Activated naive CD4-positive, alpha-beta T cell treated with Interleukin-2 at 50 U/mL for 16 hours (primary cell): ENCODE results near the gene NDUFA12.

Source experiments
- DNase-seq: peaks from one replicate; pipeline ENCODE4 v3.0.0-alpha.2; 2020

The NDUFA12 gene

DNA sequence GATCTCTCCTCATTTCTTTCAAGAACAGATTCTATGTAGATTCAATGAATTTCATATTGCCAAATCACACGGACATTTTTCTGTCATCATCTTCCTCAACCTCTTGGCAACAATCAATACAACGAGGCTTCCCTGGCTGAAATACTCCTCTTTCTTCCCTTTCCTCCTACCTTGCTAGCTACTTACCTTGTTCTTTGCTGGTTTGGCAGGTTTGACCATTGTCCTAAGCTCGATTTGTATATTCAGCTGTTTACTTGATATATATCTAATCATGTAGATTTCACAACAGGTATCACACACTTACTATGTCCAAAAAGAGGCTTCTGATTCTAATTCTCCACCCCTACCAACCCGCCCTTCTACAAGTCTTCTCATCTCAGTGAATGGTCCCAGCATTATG lies 23.6 kb downstream of the NDUFA12 start:
- DNase-seq: no peak

DNA sequence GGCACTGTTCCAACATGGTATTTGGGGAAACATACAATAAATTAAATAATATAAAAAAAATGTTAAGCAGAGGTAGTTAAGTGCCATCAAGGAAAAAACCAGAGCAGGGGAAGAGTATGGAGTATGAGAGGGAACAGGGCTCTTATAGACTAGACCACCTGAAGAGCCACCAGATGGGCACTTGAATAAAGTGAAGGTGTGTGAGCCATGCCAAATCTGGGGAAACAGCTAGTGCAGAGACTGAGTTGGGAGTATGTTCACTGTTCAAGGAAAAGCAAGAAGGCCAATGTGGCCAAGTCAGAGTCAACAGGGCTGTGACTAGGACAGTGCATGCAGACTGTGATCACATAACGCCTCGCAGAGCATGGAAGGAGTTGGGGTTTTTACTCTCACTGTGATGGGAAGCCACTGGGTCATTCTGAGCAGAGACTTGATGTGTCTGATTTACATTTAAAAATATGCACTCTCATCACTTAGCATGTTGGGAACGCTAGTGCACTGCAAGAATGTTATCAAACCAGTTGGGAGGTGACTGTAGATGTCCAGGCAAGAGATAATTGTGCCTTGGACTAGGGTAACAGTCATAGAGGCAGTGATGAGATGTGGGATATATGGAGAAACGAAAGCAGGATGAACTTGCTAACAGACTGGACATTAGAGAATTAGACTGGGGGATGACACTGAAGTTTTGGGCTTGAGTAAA lies 25.6 kb downstream of the NDUFA12 start:
- no peak for DNase-seq

DNA sequence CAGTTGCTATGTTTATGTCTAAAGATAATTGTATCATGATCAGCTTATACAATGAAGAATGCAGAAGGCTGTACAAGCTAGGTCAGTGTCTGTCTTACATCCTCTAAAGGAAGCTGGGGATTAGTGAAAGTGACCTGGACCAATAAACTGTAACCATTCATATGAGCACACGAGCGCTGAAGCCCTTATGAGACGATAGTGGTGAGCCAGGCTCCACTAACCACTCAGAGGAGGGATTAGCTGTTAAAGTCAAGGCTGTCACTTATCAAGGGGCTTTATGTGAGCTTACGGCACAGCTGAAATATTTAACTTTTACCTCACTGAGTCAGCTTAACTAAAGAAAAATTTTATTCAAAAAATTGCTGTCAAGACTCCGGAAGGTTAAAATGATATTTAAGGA lies 30.3 kb downstream of the NDUFA12 start:
- DNase-seq: no peak

DNA sequence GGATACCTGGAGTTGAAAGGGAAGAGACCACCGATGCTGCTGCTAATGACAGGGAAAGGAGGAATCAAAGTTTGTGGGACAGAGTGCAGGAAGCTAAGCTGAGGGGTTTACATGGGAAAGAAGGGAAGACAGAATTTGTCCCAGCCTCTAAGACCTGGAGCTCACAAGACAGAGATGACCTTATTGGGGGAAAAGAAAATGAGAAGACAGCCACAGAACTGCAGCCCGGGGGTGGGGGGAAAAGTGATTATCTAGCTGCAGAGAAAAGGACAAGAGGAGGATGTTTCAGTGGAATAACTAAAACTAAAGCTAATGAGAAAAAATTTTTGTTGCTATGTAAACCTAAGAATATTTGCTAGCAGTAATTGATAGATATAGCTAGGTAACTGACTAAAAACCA lies 30.7 kb downstream of the NDUFA12 start:
- no peak for DNase-seq

DNA sequence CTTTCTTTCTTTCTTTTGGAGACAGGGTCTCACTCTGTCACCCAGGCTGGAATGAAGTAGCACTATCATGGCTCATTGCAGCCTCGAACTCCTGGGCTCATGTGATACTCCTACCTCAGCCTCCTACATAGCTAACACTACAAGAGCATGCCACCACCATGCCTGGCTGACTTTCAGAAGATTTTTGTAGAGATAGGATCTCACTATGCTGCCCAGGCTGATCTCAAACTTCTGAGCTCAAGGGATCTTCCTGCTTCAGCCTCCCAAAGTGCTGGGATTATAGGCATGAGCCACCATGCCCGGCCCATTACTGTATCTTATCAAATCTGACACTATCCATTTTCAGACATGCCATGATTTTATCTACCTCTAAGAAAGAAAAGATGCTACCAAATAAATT lies 31.6 kb downstream of the NDUFA12 start:
- no peak for DNase-seq

- no peak for DNase-seq
Measured at GRCh38 chr12:94970560-94970959, 32.9 kb downstream of the NDUFA12 start.

GRCh38 chr12:94969424-94969823 lies 34.1 kb downstream of the NDUFA12 start:
- no peak for DNase-seq

GRCh38 chr12:94965982-94966630 lies 37.4 kb downstream of the NDUFA12 start:
- no peak for DNase-seq

DNA sequence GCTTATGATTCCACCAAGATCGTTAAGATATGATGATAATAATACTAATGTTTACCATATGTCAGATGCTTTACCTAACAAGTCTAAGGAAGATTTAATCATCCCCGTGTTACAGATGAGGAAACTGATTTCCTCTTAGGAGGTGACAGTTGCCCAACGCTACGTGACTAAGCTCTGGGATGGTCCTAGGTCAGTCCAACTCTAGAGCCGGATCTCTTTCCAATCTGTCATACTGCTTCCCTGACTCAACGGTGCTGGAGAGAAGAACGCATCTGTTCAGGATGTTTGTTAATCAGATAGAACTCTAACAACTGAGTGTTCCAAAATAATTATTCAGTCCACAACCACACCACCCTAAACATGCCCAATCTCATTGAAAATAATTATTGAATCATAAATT lies 39.8 kb downstream of the NDUFA12 start:
- no peak for DNase-seq

GRCh38 chr12:94962670-94963069 lies 40.8 kb downstream of the NDUFA12 start:
- no peak for DNase-seq

DNA sequence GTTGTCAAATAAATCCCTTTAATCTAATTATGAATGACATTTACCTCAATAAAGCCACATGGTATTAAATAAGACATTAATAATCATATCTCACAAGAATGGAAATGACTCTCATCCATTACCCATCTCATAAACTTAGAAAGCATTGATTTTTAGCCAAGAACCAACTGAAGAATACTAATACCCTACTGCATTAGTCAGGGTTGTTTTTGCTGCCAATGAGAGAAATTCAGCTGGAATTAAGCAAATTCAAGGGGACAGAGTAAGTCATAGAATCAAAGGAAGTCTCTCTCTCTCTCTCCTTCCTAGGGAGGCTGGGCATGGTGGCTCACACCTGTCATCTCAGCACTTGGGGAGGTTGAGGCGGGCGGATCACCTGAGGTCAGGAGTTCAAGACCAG lies 41.6 kb downstream of the NDUFA12 start:
- DNase-seq: no peak

DNA sequence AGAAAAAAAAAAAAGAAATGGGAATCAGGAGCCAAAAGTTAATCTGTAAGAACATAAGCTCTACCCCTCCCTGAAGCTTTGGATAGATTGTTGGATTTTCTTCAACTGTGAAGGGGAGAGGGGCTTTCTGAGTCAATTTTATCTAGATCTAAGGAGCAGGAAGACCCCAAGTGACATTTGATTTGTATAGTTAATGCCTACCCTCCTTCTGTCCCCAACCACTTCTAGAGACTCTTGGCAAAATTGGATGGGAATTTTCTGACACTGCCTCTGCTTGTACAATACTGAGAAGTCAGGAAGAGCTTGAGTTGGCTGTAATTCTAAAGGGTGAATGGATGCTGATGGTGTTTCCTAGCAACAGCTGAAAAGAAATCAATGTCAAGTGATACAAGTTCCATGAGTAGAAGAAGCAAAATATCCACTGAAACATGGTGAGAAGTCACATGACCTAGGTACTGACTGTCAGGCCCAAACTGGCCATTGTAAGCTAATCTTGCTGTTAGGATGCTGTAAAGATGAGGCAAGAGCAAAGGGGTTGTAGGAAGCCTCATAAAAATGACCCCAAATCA lies 42.2 kb downstream of the NDUFA12 start:
- DNase-seq: no peak

DNA sequence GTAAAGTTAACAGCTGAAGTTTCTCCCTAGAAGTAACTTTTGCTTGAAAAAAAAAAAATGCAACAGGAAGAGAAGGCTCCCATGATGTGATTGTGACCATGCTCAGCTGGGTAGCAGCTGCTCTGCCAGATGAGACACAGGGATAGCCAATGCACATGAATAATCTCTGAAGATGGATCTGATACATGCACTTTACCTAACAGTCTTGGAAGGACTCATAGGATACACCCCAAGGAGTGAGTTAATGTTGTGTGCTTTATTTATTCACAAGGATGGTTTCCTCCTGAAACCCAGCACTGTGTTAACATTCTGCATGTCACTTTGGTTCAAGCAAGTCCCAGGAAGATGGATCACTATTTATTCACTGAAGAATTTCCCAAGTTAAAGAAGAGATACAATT lies 46.5 kb downstream of the NDUFA12 start:
- no peak for DNase-seq

- DNase-seq: no peak
Measured at GRCh38 chr12:94954948-94955592, 48.4 kb downstream of the NDUFA12 start.

GRCh38 chr12:94954029-94954685 lies 49.3 kb downstream of the NDUFA12 start:
- no peak for DNase-seq

DNA sequence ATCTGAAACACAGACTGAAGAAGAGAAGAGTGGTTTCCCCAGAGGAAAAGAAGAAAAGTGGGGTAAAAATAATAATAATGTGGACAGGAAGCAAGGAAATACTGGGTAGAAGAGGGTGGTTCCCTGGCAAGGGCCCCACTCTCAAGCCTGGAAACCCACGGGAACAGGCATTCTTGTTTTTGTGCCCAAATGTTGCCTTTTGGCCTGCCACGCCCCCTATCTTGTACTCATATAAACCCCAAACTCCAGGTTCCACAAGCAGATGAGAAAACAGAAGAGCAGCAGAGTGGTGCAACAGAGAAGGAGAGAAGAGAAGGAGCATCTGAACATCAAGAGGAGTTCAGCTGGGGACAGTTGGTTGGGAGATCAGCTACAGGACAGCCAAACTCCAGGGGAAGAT lies 51.2 kb downstream of the NDUFA12 start:
- DNase-seq: no peak

DNA sequence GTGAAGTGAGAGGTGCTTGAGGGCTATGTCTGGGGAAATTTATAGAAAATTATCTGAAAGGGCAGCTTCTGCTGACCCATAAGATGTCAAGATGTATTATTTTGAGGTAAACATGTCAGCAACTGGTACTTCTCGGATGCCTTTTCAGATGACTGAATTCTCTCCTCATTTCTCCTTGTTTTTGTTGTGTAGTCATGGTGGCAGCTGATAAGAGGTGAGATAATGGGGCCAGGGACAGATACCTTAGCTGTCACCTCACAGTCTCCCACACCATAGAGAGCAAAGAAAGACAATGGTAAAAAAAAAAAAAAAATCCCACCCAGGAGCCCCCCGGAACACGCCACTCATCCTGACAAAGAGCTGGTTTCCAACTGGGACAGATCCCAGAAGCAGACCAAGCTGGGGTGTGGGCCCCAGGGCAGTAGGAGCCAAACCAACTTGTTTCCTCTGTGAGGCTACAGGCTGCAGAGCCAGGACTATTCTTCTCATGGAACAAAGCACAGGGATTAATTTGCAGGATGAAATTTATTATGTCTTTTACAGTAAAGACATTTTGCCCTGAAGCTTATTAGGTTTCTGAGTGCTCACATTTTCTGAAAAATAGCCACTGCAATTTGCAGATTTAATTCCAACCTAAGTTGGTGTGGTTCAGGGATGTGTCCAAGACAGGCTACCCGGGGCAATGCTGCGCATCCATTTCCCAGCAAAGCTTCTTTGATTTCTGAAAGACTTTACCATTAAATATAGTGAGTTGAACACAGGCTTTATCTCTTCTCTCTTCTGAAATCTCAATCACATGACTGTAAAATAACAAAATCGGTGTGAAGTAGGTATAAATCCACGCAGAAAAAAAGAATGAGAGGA lies 52.2 kb downstream of the NDUFA12 start:
- DNase-seq: no peak

GRCh38 chr12:94948232-94948810 lies 55.2 kb downstream of the NDUFA12 start:
- DNase-seq: no peak

DNA sequence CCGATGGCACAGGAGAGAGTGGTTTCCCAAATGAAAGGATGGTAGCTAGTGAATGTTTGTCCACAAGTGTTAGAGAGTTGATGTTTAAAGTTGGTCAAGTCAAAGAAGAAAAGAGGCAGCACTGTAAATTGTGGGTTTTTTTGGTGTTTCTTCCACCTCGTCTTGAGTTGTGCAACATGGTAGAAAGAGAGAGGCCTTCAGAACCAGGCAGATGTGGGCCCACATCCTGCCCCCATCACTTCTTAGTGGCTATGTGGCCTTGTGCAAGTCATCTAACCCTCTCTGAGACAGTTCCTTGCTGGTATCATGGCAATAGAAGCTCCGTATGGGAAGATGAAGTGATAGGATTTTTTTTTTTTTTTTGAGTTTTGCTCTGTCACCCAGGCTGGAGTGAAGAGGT lies 60.8 kb downstream of the NDUFA12 start:
- DNase-seq: no peak

DNA sequence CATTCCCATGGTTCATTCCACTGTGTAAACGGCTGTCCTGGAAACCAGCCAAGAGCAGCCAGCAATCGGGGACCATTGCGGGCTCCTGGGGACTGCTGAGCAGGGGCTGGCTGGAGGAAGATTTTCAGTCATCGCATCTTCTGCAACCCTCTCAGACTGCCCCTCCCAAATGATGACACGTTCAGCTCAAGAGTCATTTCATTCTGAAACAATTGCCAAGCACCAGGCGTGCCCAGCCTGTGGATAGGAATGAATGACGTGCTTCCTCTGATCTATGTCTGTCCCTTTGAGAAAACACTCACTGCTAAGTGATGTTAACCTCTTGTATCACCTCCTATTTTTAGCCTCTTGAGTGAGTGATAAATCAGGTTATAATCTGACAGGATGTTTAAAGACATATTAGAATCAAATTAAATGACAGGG lies 62.0 kb downstream of the NDUFA12 start:
- DNase-seq: peak; percentile 60

- DNase-seq: no peak
Measured at GRCh38 chr12:94940771-94941170, 62.7 kb downstream of the NDUFA12 start.

DNA sequence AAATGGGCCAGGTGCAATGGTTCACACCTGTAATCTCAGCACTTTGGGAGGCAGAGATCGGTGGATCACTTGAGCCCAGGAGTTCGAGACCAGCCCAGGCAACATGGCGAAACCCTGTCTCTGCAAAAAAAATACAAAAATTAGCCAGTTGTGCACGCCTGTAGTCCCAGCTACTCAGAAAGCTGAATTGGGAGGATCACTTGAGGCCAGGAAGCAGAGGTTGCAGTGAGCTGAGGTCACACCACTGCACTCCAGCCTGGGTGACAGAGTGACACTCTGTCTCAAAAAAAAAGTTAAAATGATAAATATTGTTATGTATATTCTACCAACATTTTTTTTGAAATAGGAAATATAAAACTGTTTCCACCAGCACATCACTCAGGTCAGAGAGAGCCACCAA lies 64.9 kb downstream of the NDUFA12 start:
- no peak for DNase-seq
